ENCODE results near the gene SLC41A3. TPM values are rescaled to one million over a fixed set of nuclear protein-coding genes. Genes with fewer than 3 reads are reported as not detected.
"Not testable (repeated sequence)": the region's sequence is repeated elsewhere in the genome, so short reads cannot be mapped to it uniquely, and the experiment has no call there.

The SLC41A3 gene
- total RNA-seq, 1 donor from 2014 or later, result 31.6 TPM

GRCh38 chr3:125971997-125972944 is 111.7 kb downstream of the SLC41A3 start:
- H3K27me3 Mint-ChIP-seq (ENCODE audit: low read depth, unreplicated experiment), result peaks cover 19% of the 10 kb centered on the region
- H3K79me2 ChIP-seq (ENCODE audit: insufficient read depth, low read length); H3K36me3 Mint-ChIP-seq (ENCODE audit: low read depth, unreplicated experiment); H3K9ac ChIP-seq (ENCODE audit: low read length); H3K9me3 ChIP-seq (ENCODE audit: insufficient read depth, low read depth, low read length); H4K20me1 ChIP-seq (ENCODE audit: insufficient read depth, low read length); H3K4me1 Mint-ChIP-seq (ENCODE audit: low read depth, unreplicated experiment); H3K9me3 Mint-ChIP-seq (ENCODE audit: unreplicated experiment); H3K4me1 ChIP-seq (ENCODE audit: insufficient read depth, low read length); H3K27ac ChIP-seq (ENCODE audit: low read depth, low read length); H3K36me3 ChIP-seq (ENCODE audit: insufficient read depth, low read length); H3K27ac Mint-ChIP-seq (ENCODE audit: unreplicated experiment); DNase-seq (ENCODE audit: low read depth): not testable (repeated sequence)
- peak; percentile 51 for TF ChIP-seq CTCF (IDR thresholded peaks at IDR 0.05; ENCODE audit: insufficient read depth, low read depth, low read length)
- H2AFZ ChIP-seq (ENCODE audit: low read depth, low read length), result peak overlapping the region; percentile 59
- H3K4me3 ChIP-seq (ENCODE audit: insufficient read depth, low read depth, low read length), result peak overlapping the region; percentile 51
- peak overlapping the region; percentile 56 for H3K4me3 Mint-ChIP-seq (ENCODE audit: unreplicated experiment)
- peak overlapping the region; percentile 83 for H3K4me2 ChIP-seq (ENCODE audit: low read length)
- H3K27me3 ChIP-seq (ENCODE audit: insufficient read depth, low read length), result peaks cover 26% of the 10 kb centered on the region
- peak; percentile 84 for FAIRE-seq

GRCh38 chr3:125968701-125969592 is 115.0 kb downstream of the SLC41A3 start, which contains the start of gene ROPN1B:
Gene ROPN1B, plus strand, starts transcription at chr3:125969178. Its CDS starts 2,877 bp downstream, at chr3:125972055.
- H4K20me1 ChIP-seq (ENCODE audit: insufficient read depth, low read length); H3K9me3 Mint-ChIP-seq (ENCODE audit: unreplicated experiment); H3K4me3 ChIP-seq (ENCODE audit: insufficient read depth, low read depth, low read length); DNase-seq (ENCODE audit: low read depth); H3K4me1 Mint-ChIP-seq (ENCODE audit: low read depth, unreplicated experiment); H3K36me3 ChIP-seq (ENCODE audit: insufficient read depth, low read length); H3K4me2 ChIP-seq (ENCODE audit: low read length); H3K36me3 Mint-ChIP-seq (ENCODE audit: low read depth, unreplicated experiment); H3K27ac ChIP-seq (ENCODE audit: low read depth, low read length); H2AFZ ChIP-seq (ENCODE audit: low read depth, low read length); H3K27ac Mint-ChIP-seq (ENCODE audit: unreplicated experiment); H3K9ac ChIP-seq (ENCODE audit: low read length); H3K79me2 ChIP-seq (ENCODE audit: insufficient read depth, low read length); H3K4me1 ChIP-seq (ENCODE audit: insufficient read depth, low read length); H3K9me3 ChIP-seq (ENCODE audit: insufficient read depth, low read depth, low read length): not testable (repeated sequence)
- Mint-ChIP-seq H3K27me3 (ENCODE audit: low read depth, unreplicated experiment) (peaks cover 24% of the 10 kb centered on the region), H3K4me3 (ENCODE audit: unreplicated experiment) (peak within 1 kb of the TSS; percentile 52)
- peak; percentile 45 for FAIRE-seq
- peaks cover 38% of the 10 kb centered on the region for H3K27me3 ChIP-seq (ENCODE audit: insufficient read depth, low read length)

- H3K27ac Mint-ChIP-seq (ENCODE audit: unreplicated experiment); H3K4me1 ChIP-seq (ENCODE audit: insufficient read depth, low read length); H3K4me1 Mint-ChIP-seq (ENCODE audit: low read depth, unreplicated experiment); H3K36me3 ChIP-seq (ENCODE audit: insufficient read depth, low read length); H3K9me3 Mint-ChIP-seq (ENCODE audit: unreplicated experiment); H3K27ac ChIP-seq (ENCODE audit: low read depth, low read length); H3K4me3 Mint-ChIP-seq (ENCODE audit: unreplicated experiment); H3K79me2 ChIP-seq (ENCODE audit: insufficient read depth, low read length); DNase-seq (ENCODE audit: low read depth); H3K4me3 ChIP-seq (ENCODE audit: insufficient read depth, low read depth, low read length); H3K36me3 Mint-ChIP-seq (ENCODE audit: low read depth, unreplicated experiment); H3K4me2 ChIP-seq (ENCODE audit: low read length); H2AFZ ChIP-seq (ENCODE audit: low read depth, low read length); H3K9ac ChIP-seq (ENCODE audit: low read length); H4K20me1 ChIP-seq (ENCODE audit: insufficient read depth, low read length); H3K9me3 ChIP-seq (ENCODE audit: insufficient read depth, low read depth, low read length): not testable (repeated sequence)
- peaks cover 26% of the 10 kb centered on the region for H3K27me3 Mint-ChIP-seq (ENCODE audit: low read depth, unreplicated experiment)
- H3K27me3 ChIP-seq (ENCODE audit: insufficient read depth, low read length), result peaks cover 40% of the 10 kb centered on the region
- peak; percentile 63 for FAIRE-seq
Measured at GRCh38 chr3:125968121-125968520, 115.8 kb downstream of the SLC41A3 start.
